Small intestine (tissue), 7 donors: ENCODE measurements around the gene C19orf38. TPM values are rescaled to one million over a fixed set of nuclear protein-coding genes. Genes with fewer than 3 reads are reported as not detected.

Experiments
- DNase-seq, 2 donors: peaks; one replicate each; pipeline versions ENCODE4 v3.0.0 to v3.0.0-alpha.2; 2013
- FAIRE-seq: peaks from 2 replicates; lab custom pipeline; 2012; peaks lifted over from hg19 to GRCh38; lab: Jason Lieb, UNC
- H3K27ac ChIP-seq, 3 donors: one replicate each; pipeline ENCODE4 v1.5.1; 2013; ENCODE audit warnings: low read length in 2 of 3, mild to moderate bottlenecking in 2 of 3, control low read depth in 1 of 3, inconsistent platforms in 1 of 3, low read depth in 1 of 3, moderate library complexity in 1 of 3
- H3K27me3 ChIP-seq, 3 donors: one replicate each; pipeline ENCODE4 v1.6.1; 2013; ENCODE audit warnings: low read length in 3 of 3, inconsistent platforms in 1 of 3; ENCODE audit not compliant: control insufficient read depth in 3 of 3, insufficient read depth in 3 of 3
- H3K36me3 ChIP-seq, 3 donors: one replicate each; pipeline ENCODE4 v1.6.1; 2013; ENCODE audit warnings: low read length in 3 of 3, inconsistent platforms in 1 of 3, low read depth in 1 of 3, mild to moderate bottlenecking in 1 of 3, moderate library complexity in 1 of 3; ENCODE audit not compliant: control insufficient read depth in 3 of 3, insufficient read depth in 2 of 3
- H3K4me1 ChIP-seq, 3 donors: one replicate each; pipeline ENCODE4 v1.6.1; 2013; ENCODE audit warnings: low read length in 2 of 3, inconsistent platforms in 1 of 3, low read depth in 1 of 3, mild to moderate bottlenecking in 1 of 3, moderate library complexity in 1 of 3; ENCODE audit not compliant: control insufficient read depth in 3 of 3, insufficient read depth in 2 of 3
- H3K4me3 ChIP-seq, 3 donors: one replicate each; pipeline ENCODE4 v1.5.1; 2013; ENCODE audit warnings: low read length in 3 of 3, control low read depth in 1 of 3, inconsistent platforms in 1 of 3, low read depth in 1 of 3, mild to moderate bottlenecking in 1 of 3, moderate library complexity in 1 of 3
- H3K9me3 ChIP-seq, 2 donors: one replicate each; pipeline ENCODE4 v1.6.1; 2013; ENCODE audit warnings: low read depth in 1 of 2, low read length in 1 of 2; ENCODE audit not compliant: control insufficient read depth in 2 of 2, insufficient read depth in 1 of 2
- WGBS, 3 donors: extraction: QIAGEN DNeasy Blood & Tissue Kit; methylation state at CpG; one replicate each; pipeline ENCODE4 v1.1.7; 2013; 5-methylcytosine and 5-hydroxymethylcytosine counted together
- polyA plus RNA-seq, 4 donors: library from polyadenylated mRNA; stranded (reverse) in 3 of 4; unstranded in 1 of 4; fragments of 200-250 nt in 3 of 4; fragments of 120-200 nt in 1 of 4; gene quantifications; one replicate each; pipeline versions ENCODE4 v1.2.1 to v1.2.3, GENCODE V29; 2013
- donor health status: healthy with polysubstance abuse.
- donor health status: control.
- donor health status: control.
- donor health status: Bipolar disorder and iron deficiency.
- donor health status: healthy.

The C19orf38 gene
- polyA plus RNA-seq, 4 donors: 1.1 to 2.6 (median 1.8) TPM

GRCh38 chr19:10892256-10892655 lies 44.0 kb downstream of the C19orf38 start:
- Histone ChIP-seq H3K4me3 (no peak overlapping the region), H3K9me3 (no peaks in the 10 kb centered on the region), H3K27ac (peak overlapping the region in 1 of 3 donors; percentile 66), H3K36me3 (peaks cover 0 to 58% (median 0%) of the 10 kb centered on the region in 3 donors), H3K4me1 (peaks cover 0 to 23% (median 5%) of the 10 kb centered on the region in 3 donors), H3K27me3 (no peaks in the 10 kb centered on the region)
- no peak for FAIRE-seq
- DNase-seq: no peak
- 82 to 96% (median 88%) methylated on average over 13 of the region's 13 CpGs for WGBS, 3 donors

DNA sequence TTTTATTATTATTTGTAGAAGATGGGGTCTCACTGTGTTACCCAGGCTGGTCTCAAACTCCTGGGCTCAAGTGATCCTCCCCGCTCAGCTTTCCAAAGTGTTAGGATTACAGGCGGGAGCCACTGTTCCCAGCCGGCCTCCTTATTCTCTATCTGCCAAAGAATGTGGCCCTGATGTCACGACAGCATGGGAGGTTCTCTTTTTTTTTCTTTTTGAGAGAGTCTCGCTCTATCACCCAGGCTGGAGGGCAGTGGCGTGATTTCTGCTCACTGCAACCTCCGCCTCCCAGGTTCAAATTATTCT lies 46.6 kb downstream of the C19orf38 start:
- Histone ChIP-seq H3K36me3 (peaks cover 0 to 59% (median 0%) of the 10 kb centered on the region in 3 donors), H3K27ac (no peak overlapping the region), H3K9me3 (no peaks in the 10 kb centered on the region), H3K4me1 (peaks cover 2 to 25% (median 10%) of the 10 kb centered on the region in 3 donors), H3K27me3 (no peaks in the 10 kb centered on the region), H3K4me3 (no peak overlapping the region)
- FAIRE-seq: no peak
- WGBS, 3 donors: 89 to 92% (median 92%) methylated on average over 7 of the region's 7 CpGs
- no peak for DNase-seq

DNA sequence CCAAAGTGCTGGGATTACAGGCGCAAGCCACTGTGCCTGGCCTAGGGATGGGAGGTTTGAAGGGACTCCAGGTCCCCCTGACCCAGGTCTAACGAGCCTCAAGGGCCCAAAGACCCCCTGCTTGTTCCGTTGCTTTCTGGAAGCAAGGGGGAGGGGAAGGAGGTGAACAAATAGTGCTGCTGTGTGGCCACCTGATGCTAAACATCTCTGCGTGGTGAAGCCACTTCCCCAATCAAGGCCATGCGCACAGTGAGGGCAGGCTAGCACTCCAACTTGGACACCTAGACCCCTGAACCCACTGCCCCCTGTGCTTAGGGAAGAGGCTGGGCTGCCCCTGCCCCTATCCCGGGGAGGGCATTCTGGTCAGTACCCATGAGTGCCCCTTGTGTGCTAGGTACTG lies 47.1 kb downstream of the C19orf38 start:
- FAIRE-seq (no peak), DNase-seq (no peak)
- Histone ChIP-seq H3K27ac (no peak overlapping the region), H3K36me3 (peaks cover 0 to 59% (median 0%) of the 10 kb centered on the region in 3 donors), H3K27me3 (no peaks in the 10 kb centered on the region), H3K9me3 (no peaks in the 10 kb centered on the region), H3K4me1 (peaks cover 2 to 25% (median 10%) of the 10 kb centered on the region in 3 donors), H3K4me3 (no peak overlapping the region)
- WGBS, 3 donors: 78 to 89% (median 87%) methylated on average over 5 to 6 of the region's 6 CpGs

DNA sequence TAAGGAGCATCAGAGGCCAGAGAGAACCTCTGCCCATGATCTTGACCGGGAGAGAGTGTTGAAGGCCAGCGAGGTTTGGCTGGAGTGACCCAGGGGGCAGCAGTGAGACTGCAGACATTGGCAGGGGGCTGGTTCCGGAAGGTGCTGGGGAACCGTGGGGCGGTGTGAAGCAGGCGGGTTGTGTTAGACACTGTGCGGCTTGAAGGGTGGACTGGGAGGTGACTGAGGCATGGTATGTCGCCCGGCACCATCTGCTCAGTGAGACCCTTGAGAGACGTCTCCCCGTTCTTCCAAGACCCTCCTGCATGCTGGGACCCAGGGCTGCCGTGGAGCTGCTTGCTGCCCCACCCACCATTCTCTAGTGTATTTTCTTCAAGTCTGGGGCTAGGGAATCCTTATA lies 47.7 kb downstream of the C19orf38 start:
- no peak overlapping the region for H3K4me3 ChIP-seq
- peaks cover 2 to 23% (median 10%) of the 10 kb centered on the region in 3 donors for H3K4me1 ChIP-seq
- DNase-seq: no peak
- no peaks in the 10 kb centered on the region for H3K27me3 ChIP-seq
- FAIRE-seq: no peak
- H3K9me3 ChIP-seq: no peaks in the 10 kb centered on the region
- H3K36me3 ChIP-seq: peaks cover 0 to 57% (median 0%) of the 10 kb centered on the region in 3 donors
- H3K27ac ChIP-seq: no peak overlapping the region
- WGBS, 3 donors: 86 to 95% (median 89%) methylated on average over 8 to 12 of the region's 12 CpGs

DNA sequence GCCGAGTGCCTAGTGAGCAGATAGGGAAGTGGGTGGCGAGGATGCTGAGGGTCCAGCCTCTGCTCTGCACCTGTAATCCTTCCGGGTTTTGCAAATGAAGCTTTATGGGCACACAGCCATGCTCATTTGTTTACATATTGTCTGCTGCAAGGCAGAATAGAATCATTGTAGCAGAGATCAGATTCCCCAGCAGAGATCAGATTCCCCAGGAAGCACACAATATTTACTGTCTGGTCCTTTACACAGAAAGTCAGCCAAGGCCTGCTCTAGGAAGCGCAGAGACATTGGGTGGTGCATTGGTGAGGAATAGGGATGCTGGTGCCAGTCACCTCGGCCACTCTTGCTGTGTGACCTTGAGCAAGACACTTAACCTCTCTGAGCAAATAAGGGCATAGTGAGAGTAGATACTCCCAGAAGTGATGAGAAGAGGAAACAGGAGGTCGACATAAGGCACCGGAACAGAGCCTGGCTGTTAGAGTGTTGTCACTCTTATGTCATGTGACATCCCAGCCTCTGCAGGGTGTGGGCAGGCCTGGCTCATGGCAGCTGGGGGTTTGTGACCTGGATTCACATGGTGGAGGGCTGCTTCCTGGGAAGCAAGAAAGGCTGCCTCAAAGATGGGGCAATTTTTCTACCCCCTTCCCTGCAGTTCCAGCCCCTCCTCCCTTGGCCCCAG lies 48.8 kb downstream of the C19orf38 start:
- no peak for DNase-seq
- no peak overlapping the region for H3K4me3 ChIP-seq
- FAIRE-seq: no peak
- no peaks in the 10 kb centered on the region for H3K27me3 ChIP-seq
- 43 to 46% (median 45%) methylated on average over 7 of the region's 7 CpGs for WGBS, 3 donors
- no peaks in the 10 kb centered on the region for H3K9me3 ChIP-seq
- peak overlapping the region in 1 of 3 donors; percentile 36 for H3K27ac ChIP-seq
- H3K36me3 ChIP-seq: peaks cover 0 to 54% (median 0%) of the 10 kb centered on the region in 3 donors
- H3K4me1 ChIP-seq: peaks cover 2 to 14% (median 10%) of the 10 kb centered on the region in 3 donors

GRCh38 chr19:10898633-10899032 lies 50.4 kb downstream of the C19orf38 start:
- FAIRE-seq: no peak
- peak overlapping the region in 2 of 3 donors; percentile 18 to 78 for H3K27ac ChIP-seq
- H3K4me3 ChIP-seq: no peak overlapping the region
- peaks cover 2 to 10% (median 10%) of the 10 kb centered on the region in 3 donors for H3K4me1 ChIP-seq
- no peaks in the 10 kb centered on the region for H3K27me3 ChIP-seq
- 59 to 77% (median 64%) methylated on average over 10 of the region's 10 CpGs for WGBS, 3 donors
- H3K36me3 ChIP-seq: peaks cover 0 to 50% (median 0%) of the 10 kb centered on the region in 3 donors
- peak in 1 of 2 donors; percentile 26 for DNase-seq
- peaks cover 0 to 3% of the 10 kb centered on the region in 2 donors for H3K9me3 ChIP-seq

DNA sequence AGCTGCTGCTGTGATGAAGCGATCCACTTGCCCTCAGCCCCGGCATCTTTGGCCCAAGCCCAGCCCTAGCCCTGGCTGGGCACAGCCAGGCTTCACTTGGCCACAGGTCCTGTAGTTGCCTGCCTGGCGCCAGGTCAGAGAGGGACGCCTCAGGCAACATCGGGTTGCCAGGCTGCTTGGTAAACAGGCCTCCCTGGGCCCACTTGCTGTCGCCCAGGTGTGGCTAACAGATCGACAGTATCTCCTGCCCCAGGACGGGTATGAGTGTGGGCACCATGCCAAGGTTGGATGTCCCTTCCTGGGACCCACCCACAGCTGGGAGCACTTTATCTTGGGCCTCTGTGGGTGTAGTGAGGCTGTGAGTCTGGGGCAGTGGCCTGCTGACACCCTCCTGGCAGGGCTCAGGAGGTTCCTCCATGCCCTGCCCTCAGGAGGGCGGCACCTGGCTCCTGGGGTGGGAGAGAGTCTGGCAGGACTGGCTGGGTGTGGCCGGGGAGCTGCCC lies 51.0 kb downstream of the C19orf38 start:
- Histone ChIP-seq H3K4me3 (no peak overlapping the region), H3K27ac (peak overlapping the region; percentile 10 to 78 (median 52)), H3K27me3 (no peaks in the 10 kb centered on the region), H3K4me1 (peaks cover 2 to 10% (median 10%) of the 10 kb centered on the region in 3 donors), H3K36me3 (peaks cover 0 to 50% (median 0%) of the 10 kb centered on the region in 3 donors), H3K9me3 (peaks cover 0 to 3% of the 10 kb centered on the region in 2 donors)
- 12 to 57% (median 35%) methylated on average over 10 of the region's 10 CpGs for WGBS, 3 donors
- no peak for FAIRE-seq
- peak; percentile 52 to 94 for DNase-seq

- no peak overlapping the region for H3K27ac ChIP-seq
- DNase-seq (no peak), FAIRE-seq (no peak)
- H3K27me3 ChIP-seq: no peaks in the 10 kb centered on the region
- 91 to 94% (median 94%) methylated on average over 13 to 14 of the region's 14 CpGs for WGBS, 3 donors
- H3K4me1 ChIP-seq: no peaks in the 10 kb centered on the region
- no peaks in the 10 kb centered on the region for H3K9me3 ChIP-seq
- H3K4me3 ChIP-seq: no peak overlapping the region
- H3K36me3 ChIP-seq: peaks cover 10 to 81% (median 14%) of the 10 kb centered on the region in 3 donors
Observed at GRCh38 chr19:10907925-10908324, 59.7 kb downstream of the C19orf38 start.
